Erythroblast (primary cell): ENCODE measurements around the gene AMOTL2.

Experiments used
- GATA1 ChIP-seq: IDR thresholded peaks from 2 replicates; pipeline ENCODE4 v1.6.1; 2011; ENCODE audit warnings: low read depth, mild to moderate bottlenecking, control low read depth, low read length, moderate library complexity
- POLR2A ChIP-seq: IDR thresholded peaks from 2 replicates; pipeline ENCODE4 v1.6.1; 2011; ENCODE audit warnings: mild to moderate bottlenecking, low read length

- no peak for TF ChIP-seq POLR2A
- TF ChIP-seq GATA1: no peak
These were observed 8.5 kb downstream of the AMOTL2 start for GRCh38 chr3:134365766-134366065.
